Suprapubic skin (tissue), 4 donors: Measurements from ENCODE around the gene PPM1N. TPM values are rescaled to one million over a fixed set of nuclear protein-coding genes. Genes with fewer than 3 reads are reported as not detected.
A peak's percentile ranks its signal among the peaks of the same experiment; 100 is the strongest.

Experiments used
- DNase-seq, 2 donors: peaks; one replicate each; pipeline ENCODE4 v3.0.0-alpha.2; 2019; ENCODE audit warnings: low spot score in 2 of 2
- H3K27ac ChIP-seq: fragments of 200-600 bp; sonication (generic); one replicate; pipeline ENCODE4 v1.5.1; 2019
- H3K27me3 ChIP-seq: fragments of 200-600 bp; sonication (generic); one replicate; pipeline ENCODE4 v1.5.1; 2019
- H3K36me3 ChIP-seq: fragments of 200-600 bp; sonication (generic); one replicate; pipeline ENCODE4 v1.5.1; 2019
- H3K4me1 ChIP-seq: fragments of 200-600 bp; sonication (generic); one replicate; pipeline ENCODE4 v1.5.1; 2019
- H3K4me3 ChIP-seq: fragments of 200-600 bp; sonication (generic); one replicate; pipeline ENCODE4 v1.5.1; 2019; ENCODE audit warnings: mild to moderate bottlenecking
- H3K9me3 ChIP-seq: fragments of 200-600 bp; sonication (generic); one replicate; pipeline ENCODE4 v1.5.1; 2019
- CTCF ChIP-seq, 2 donors: fragments of 200-600 bp in 1 of 2; fragments of 450-650 bp in 1 of 2; sonication (generic) in 1 of 2; IDR thresholded peaks; one replicate each; pipeline ENCODE4 v1.5.1; 2016 to 2019; ENCODE audit warnings: antibody characterized with exemption in 2 of 2, mild to moderate bottlenecking in 1 of 2, moderate library complexity in 1 of 2
- EP300 ChIP-seq: sonication (generic); formaldehyde crosslinking; IDR thresholded peaks from one replicate; pipeline ENCODE4 v1.6.1; 2017; ENCODE audit warnings: antibody characterized with exemption
- POLR2A ChIP-seq, 2 donors: fragments of 450-650 bp; IDR thresholded peaks; one replicate each; pipeline ENCODE4 v1.6.1; 2017; ENCODE audit warnings: antibody characterized with exemption in 2 of 2, mild to moderate bottlenecking in 2 of 2, moderate library complexity in 2 of 2
- POLR2AphosphoS5 ChIP-seq, 3 donors: sonication (generic); formaldehyde crosslinking; IDR thresholded peaks; one replicate each; pipeline ENCODE4 v1.6.1; 2017; ENCODE audit warnings: antibody characterized with exemption in 3 of 3
- WGBS: methylation state at CpG from one replicate; pipeline ENCODE4 v1.1.5; 2018; 5-methylcytosine and 5-hydroxymethylcytosine counted together
- total RNA-seq, 4 donors: library from RNA; depleted of rRNA; stranded (reverse); fragments of >200 nt; gene quantifications; one replicate each; pipeline ENCODE4 v1.1.0, GENCODE V29; 2016

Gene PPM1N
- total RNA-seq, 4 donors from 2014 or later: 2.9 to 6.3 (median 5.6) TPM

- 82% methylated on average over 8 of the region's 8 CpGs for WGBS
Measured at GRCh38 chr19:45505151-45505995, 7.1 kb downstream of the PPM1N start.

GRCh38 chr19:45505996-45506245 lies 7.7 kb downstream of the PPM1N start:
- Histone ChIP-seq H3K27ac (peak overlapping the region; percentile 91), H3K4me3 (peak overlapping the region; percentile 93), H3K4me1 (peaks cover 38% of the 10 kb centered on the region), H3K27me3 (no peaks in the 10 kb centered on the region), H3K36me3 (no peaks in the 10 kb centered on the region), H3K9me3 (no peaks in the 10 kb centered on the region)
- WGBS: 46% methylated on average over 5 of the region's 5 CpGs
- DNase-seq: no peak
- TF ChIP-seq POLR2A (IDR thresholded peaks at IDR 0.05) (no peak), CTCF (IDR thresholded peaks at IDR 0.05) (no peak), POLR2AphosphoS5 (IDR thresholded peaks at IDR 0.05) (no peak), EP300 (no peak)

More at GRCh38 chr19:45505151-45505995, 7.1 kb downstream of the PPM1N start:
- TF ChIP-seq EP300 (no peak), POLR2A (IDR thresholded peaks at IDR 0.05) (no peak), POLR2AphosphoS5 (IDR thresholded peaks at IDR 0.05) (no peak), CTCF (IDR thresholded peaks at IDR 0.05) (no peak)
- H3K36me3 ChIP-seq: no peaks in the 10 kb centered on the region
- H3K27me3 ChIP-seq: no peaks in the 10 kb centered on the region
- H3K27ac ChIP-seq: no peak overlapping the region
- peaks cover 37% of the 10 kb centered on the region for H3K4me1 ChIP-seq
- H3K9me3 ChIP-seq: no peaks in the 10 kb centered on the region
- DNase-seq: no peak
- no peak overlapping the region for H3K4me3 ChIP-seq

GRCh38 chr19:45506246-45506988 lies 8.2 kb downstream of the PPM1N start:
- Histone ChIP-seq H3K27me3 (no peaks in the 10 kb centered on the region), H3K4me3 (peak overlapping the region; percentile 93), H3K27ac (peak overlapping the region; percentile 91), H3K4me1 (peaks cover 38% of the 10 kb centered on the region), H3K36me3 (no peaks in the 10 kb centered on the region), H3K9me3 (no peaks in the 10 kb centered on the region)
- peak; percentile 96 to 97 for DNase-seq
- no peak for TF ChIP-seq POLR2AphosphoS5 (IDR thresholded peaks at IDR 0.05)
- peak in 1 of 2 donors; percentile 56 for TF ChIP-seq POLR2A (IDR thresholded peaks at IDR 0.05)
- TF ChIP-seq CTCF (IDR thresholded peaks at IDR 0.05): peak in 1 of 2 donors; percentile 30
- TF ChIP-seq EP300: no peak
- 1% methylated on average over 26 of the region's 47 CpGs for WGBS

- Histone ChIP-seq H3K27ac (peak within 1 kb of the TSS; percentile 91), H3K4me1 (peaks cover 38% of the 10 kb centered on the region), H3K27me3 (no peaks in the 10 kb centered on the region), H3K36me3 (no peaks in the 10 kb centered on the region), H3K9me3 (no peaks in the 10 kb centered on the region), H3K4me3 (peak within 1 kb of the TSS; percentile 93)
- peak; percentile 91 to 93 for DNase-seq
- peak in 2 of 3 donors; percentile 52 to 79 for TF ChIP-seq POLR2AphosphoS5 (IDR thresholded peaks at IDR 0.05)
- no peak for TF ChIP-seq CTCF (IDR thresholded peaks at IDR 0.05)
- peak; percentile 66 to 79 for TF ChIP-seq POLR2A (IDR thresholded peaks at IDR 0.05)
- no peak for TF ChIP-seq EP300
- WGBS: under 1% methylated on average over 43 of the region's 65 CpGs
Measured at GRCh38 chr19:45506989-45507871, 9.0 kb downstream of the PPM1N start, which contains the start of gene VASP. TSS of gene VASP (plus strand) at chr19:45507479. CDS start at chr19:45507772, 293 bp downstream.
